ENCODE data around the gene RADIL.

Gene RADIL

GRCh38 chr7:4822677-4823076 is 60.8 kb downstream of the RADIL start:
- no peak for TF ChIP-seq CTCF (IDR thresholded peaks at IDR 0.05; ENCODE audit: low read depth, low read length)
- no peak for DNase-seq (ENCODE audit: low read depth, low spot score)
- in situ Hi-C loops (cut with HindIII; ENCODE audit: low sequenced_read_pairs) = no loop called here
- H3K4me3 ChIP-seq (ENCODE audit: low read depth, low read length) = no peak overlapping the region

GRCh38 chr7:4820967-4821471 is 62.5 kb downstream of the RADIL start:
- H3K4me3 ChIP-seq (ENCODE audit: low read depth, low read length) = no peak overlapping the region
- in situ Hi-C loops (cut with HindIII; ENCODE audit: low sequenced_read_pairs) = no loop called here
- no peak for TF ChIP-seq CTCF (IDR thresholded peaks at IDR 0.05; ENCODE audit: low read depth, low read length)
- DNase-seq (ENCODE audit: low read depth, low spot score) = no peak

- no peak for TF ChIP-seq CTCF (IDR thresholded peaks at IDR 0.05; ENCODE audit: low read depth, low read length)
- H3K4me3 ChIP-seq (ENCODE audit: low read depth, low read length) = no peak overlapping the region
- in situ Hi-C loops (cut with HindIII; ENCODE audit: low sequenced_read_pairs) = no loop called here
- DNase-seq (ENCODE audit: low read depth, low spot score) = no peak
Observed at GRCh38 chr7:4820405-4820966, 63.0 kb downstream of the RADIL start.

- in situ Hi-C loops (cut with HindIII; ENCODE audit: low sequenced_read_pairs) = no loop called here
- no peak for DNase-seq (ENCODE audit: low read depth, low spot score)
- no peak for TF ChIP-seq CTCF (IDR thresholded peaks at IDR 0.05; ENCODE audit: low read depth, low read length)
- H3K4me3 ChIP-seq (ENCODE audit: low read depth, low read length) = no peak overlapping the region
Observed at GRCh38 chr7:4819560-4820404, 63.7 kb downstream of the RADIL start.

GRCh38 chr7:4818000-4818794 is 65.3 kb downstream of the RADIL start:
- TF ChIP-seq CTCF (IDR thresholded peaks at IDR 0.05; ENCODE audit: low read depth, low read length) = no peak
- DNase-seq (ENCODE audit: low read depth, low spot score) = no peak
- no peak overlapping the region for H3K4me3 ChIP-seq (ENCODE audit: low read depth, low read length)
- in situ Hi-C loops (cut with HindIII; ENCODE audit: low sequenced_read_pairs) = no loop called here

GRCh38 chr7:4817178-4817901 is 66.2 kb downstream of the RADIL start:
- TF ChIP-seq CTCF (IDR thresholded peaks at IDR 0.05; ENCODE audit: low read depth, low read length) = no peak
- no peak overlapping the region for H3K4me3 ChIP-seq (ENCODE audit: low read depth, low read length)
- in situ Hi-C loops (cut with HindIII; ENCODE audit: low sequenced_read_pairs) = no loop called here
- DNase-seq (ENCODE audit: low read depth, low spot score) = no peak

Data from astrocyte of the spinal cord (primary cell).